Iris pigment epithelial cell (primary cell): ENCODE results near the gene PTRH1.

Experiments used
- DNase-seq: peaks from one replicate; pipeline ENCODE4 v3.0.0-alpha.2; 2011; ENCODE audit warnings: low read depth

Gene PTRH1

GRCh38 chr9:127741831-127742434 is 26.5 kb upstream of the PTRH1 start:
- no peak for DNase-seq

- DNase-seq: no peak
These were observed 24.3 kb upstream of the PTRH1 start for GRCh38 chr9:127739614-127740330.

GRCh38 chr9:127738666-127739065 is 23.2 kb upstream of the PTRH1 start:
- DNase-seq: no peak

- no peak for DNase-seq
These were observed 20.2 kb upstream of the PTRH1 start for GRCh38 chr9:127735530-127736185.

- peak; percentile 98 for DNase-seq
These were observed 19.5 kb upstream of the PTRH1 start, which contains the start of gene TOR2A for GRCh38 chr9:127734747-127735529. TOR2A (minus strand) TSS chr9:127735294; CDS start chr9:127735270, 24 bp downstream.

DNA sequence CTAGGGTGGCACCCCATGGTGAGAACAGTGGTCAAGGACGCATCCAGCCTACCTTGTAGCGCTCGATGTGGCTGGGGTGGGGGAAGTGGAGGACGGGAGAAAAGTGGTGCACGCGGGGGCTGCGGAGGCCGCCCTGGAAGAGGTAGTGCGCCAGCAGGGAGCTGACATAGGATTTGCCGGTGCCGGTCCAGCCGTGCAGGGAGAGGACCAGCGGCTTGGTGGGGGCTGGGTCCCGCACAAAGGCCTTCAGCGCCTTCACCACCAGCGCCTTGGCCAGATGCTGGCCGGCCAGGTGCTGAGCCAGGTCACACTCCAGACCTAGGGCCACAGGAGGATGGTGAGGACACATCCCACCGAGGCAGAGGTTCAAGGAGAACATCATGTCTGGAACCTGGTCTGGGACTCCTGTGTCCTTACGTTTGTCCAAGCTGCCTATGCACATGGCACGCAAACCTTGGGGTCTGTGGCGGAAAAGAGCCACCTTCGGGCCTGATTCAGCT is 18.8 kb upstream of the PTRH1 start:
- no peak for DNase-seq

DNA sequence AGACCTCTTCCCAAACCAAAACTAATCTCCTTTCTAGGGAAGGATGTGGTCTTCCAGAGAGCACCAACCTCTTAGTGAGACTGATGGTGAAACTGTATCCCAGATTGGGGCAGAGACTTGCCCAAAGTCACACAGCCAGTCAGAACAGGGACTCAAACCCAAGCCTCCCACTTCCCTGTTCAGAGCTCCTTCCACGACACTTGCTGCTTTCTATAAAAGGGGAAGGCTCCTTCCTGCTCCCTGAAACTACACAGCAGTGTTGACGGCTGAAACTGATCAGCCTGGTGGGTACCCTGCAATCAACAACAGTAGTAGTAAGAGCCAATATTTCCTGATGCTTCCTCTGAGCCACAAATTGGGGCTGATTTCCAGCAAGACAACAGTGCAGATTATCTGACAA is 18.2 kb upstream of the PTRH1 start:
- DNase-seq: no peak

DNA sequence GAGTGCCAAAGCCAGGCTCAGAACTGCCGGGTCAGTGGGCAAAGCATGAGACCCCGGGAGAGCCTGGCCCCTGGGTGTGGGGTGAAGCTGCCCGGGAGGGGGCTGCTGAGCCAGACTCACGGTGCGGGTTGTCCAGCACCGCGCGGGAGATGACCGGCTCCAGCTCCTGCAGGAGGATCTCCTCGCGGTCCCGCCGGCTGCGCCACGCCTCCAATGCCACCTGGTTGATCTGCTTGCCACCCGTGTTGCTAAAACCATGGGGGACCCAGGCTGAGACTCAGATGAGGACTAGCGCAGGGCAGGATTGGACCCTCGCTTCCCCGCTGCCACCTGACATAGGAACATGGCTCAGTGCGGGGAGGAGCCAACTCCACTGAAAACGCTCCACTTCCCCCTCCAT is 17.0 kb upstream of the PTRH1 start:
- no peak for DNase-seq

DNA sequence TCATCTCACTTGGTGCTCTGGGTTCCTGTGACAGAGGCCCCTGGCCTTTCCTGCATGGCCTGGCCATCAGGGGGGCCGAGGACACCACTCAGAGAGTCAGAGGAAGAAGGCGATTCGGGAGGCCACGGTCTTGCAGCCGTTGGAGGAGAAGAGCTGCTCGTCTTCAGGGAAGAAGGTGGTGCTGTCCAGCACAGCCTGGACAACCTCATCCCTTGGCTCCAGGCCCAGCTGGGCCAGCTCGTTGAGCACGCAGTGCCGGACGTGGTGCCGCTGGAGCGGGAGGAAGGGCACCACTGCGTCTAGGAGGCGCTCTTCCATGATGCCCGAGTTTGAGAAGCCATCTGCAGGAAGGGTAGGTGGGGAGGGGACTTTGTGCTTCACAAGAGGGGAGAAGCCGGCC is 16.5 kb upstream of the PTRH1 start:
- DNase-seq: no peak

GRCh38 chr9:127730799-127731410 is 15.4 kb upstream of the PTRH1 start:
- no peak for DNase-seq

- no peak for DNase-seq
These were observed 14.8 kb upstream of the PTRH1 start for GRCh38 chr9:127730262-127730661.

DNA sequence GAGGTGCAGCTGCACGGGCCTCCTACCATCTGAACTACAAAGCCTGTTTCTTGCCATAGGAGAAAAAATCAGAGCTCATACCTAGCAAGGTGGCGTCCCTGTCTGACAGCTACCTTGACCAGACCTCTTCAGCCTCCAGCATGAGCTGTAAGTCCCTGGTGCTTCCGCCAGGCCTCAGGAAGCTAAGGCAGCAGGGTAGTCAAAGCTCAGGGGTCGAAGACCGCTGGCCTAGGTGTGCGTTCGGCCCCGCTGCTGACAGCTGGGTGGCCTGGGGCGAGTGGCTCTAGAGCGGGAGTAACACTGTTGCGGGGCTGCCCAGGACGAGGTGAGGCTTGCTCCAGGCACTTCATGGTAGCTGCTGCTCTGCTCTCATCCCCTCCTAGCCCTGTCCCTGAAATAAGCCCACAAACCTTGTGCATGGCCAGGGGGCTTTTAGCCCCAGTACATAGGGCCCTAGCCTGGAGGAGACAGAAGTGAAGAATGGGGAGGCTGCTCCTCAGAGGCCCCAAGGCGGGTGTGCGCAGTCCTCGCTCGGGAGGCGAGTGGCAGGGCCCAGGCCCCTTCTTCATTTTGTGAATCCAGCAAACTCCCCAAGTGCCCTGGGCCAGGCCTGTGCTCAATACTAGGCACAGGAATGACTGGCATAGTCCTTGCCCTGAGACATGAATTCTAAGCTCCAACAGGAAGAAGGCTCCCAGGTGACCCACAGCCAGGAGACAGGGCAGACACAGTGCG is 14.2 kb upstream of the PTRH1 start:
- no peak for DNase-seq

DNA sequence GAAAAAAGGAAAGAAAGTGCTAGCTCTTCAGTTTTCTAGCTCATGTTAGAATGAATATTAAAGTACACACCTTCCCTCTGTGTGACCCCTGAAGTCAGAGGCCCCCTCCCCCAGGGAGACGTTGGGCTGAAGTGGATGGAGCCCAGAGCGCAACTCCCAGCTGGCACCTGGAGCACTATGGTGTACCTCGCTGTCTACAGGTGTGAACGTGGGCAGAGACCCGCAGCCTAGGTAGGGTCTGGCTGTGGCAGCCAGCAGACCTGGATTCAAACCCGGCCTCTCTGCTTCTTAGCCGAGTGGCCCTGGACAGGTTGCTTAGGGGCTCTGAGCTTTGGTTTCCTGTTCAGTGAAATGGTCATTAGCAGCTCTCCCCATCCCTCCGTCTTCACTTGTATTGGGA is 13.3 kb upstream of the PTRH1 start:
- DNase-seq: no peak

GRCh38 chr9:127726871-127727270 is 11.4 kb upstream of the PTRH1 start:
- no peak for DNase-seq

DNA sequence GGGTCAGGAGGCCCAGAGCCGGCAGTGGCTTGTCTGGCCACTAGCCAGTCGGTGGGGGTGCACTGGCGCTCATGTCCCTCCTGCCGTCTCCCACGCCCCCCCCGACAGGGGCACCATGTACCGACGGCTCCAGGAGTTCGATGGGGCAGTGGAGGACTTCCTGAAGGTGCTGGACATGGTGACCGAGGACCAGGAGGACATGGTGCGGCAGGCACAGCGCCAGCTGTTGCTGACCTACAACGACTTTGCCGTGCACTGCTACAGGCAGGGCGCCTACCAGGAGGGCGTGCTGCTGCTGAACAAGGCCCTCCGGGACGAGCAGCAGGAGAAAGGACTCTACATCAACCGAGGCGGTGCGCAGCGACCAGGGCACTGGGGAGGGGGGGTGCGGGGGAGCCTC is 8.5 kb upstream of the PTRH1 start:
- DNase-seq: no peak

DNA sequence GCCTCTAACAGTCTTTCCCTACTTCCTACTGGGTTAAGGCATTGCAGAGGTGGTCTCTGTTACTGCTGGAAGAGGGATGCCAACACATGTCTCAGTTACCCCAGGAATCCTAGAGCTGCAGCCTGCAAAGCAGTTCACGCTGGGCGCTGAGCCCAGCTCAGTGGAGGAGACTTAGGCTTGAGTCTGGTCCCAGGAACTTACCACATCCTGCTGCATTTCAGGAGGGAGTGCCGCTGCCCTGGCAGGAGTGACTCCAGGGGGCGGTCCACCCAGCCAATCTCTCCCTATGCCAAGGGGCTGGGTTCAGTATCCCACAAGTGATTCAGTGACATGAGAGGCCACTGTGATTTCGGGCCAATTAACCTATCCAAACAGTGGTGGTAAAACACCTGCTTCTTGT is 8.0 kb upstream of the PTRH1 start:
- DNase-seq: peak; percentile 54

- no peak for DNase-seq
These were observed 7.5 kb upstream of the PTRH1 start for GRCh38 chr9:127723013-127723412.

- DNase-seq: no peak
These were observed 6.7 kb upstream of the PTRH1 start for GRCh38 chr9:127722055-127722745.

DNA sequence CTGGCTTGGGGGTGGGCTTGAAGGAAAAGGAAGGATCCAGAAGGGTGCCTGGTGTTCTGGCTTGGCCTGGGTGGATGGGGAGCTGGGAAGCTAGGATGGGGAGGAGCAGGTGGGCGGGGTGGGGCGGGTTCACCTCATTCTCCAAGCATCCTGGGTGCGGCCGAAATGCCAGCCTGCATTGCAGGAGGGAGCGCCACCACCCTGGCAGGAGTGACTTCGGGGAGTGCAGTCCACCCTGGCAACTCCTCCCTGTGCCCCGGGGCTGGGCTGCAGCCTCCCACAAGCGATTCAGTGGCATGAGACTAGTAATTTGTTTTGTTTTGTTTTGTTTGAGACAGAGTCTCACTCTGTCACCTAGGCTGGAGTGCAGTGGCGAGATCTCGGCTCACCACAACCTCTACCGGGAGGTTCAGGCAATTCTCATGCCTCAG is 5.9 kb upstream of the PTRH1 start:
- no peak for DNase-seq

GRCh38 chr9:127720865-127721227 is 5.4 kb upstream of the PTRH1 start:
- no peak for DNase-seq
